ENCODE measurements around the gene ADAMTS9. TPM values are rescaled to one million over a fixed set of nuclear protein-coding genes. Genes with fewer than 3 reads are reported as not detected.
"Not testable (repeated sequence)": the region's sequence is repeated elsewhere in the genome, so short reads cannot be mapped to it uniquely, and the experiment has no call there.

Gene ADAMTS9
- polyA plus RNA-seq, 10 donors, result 68.5 to 126 (median 81.9) TPM

- DNase-seq, result peak; percentile 71 to 94 (median 89)
These were observed 139.5 kb downstream of the ADAMTS9 start for GRCh38 chr3:64548200-64548889.

GRCh38 chr3:64546856-64547255 lies 140.9 kb downstream of the ADAMTS9 start:
- no peak for DNase-seq

- not testable (repeated sequence) for DNase-seq
These were observed 142.6 kb downstream of the ADAMTS9 start for GRCh38 chr3:64545239-64545638.

- DNase-seq, result no peak
These were observed 146.0 kb downstream of the ADAMTS9 start for GRCh38 chr3:64541803-64542202.

- peak; percentile 84 to 96 (median 91) for DNase-seq
These were observed 148.2 kb downstream of the ADAMTS9 start for GRCh38 chr3:64539451-64540196.

GRCh38 chr3:64536166-64536565 lies 151.6 kb downstream of the ADAMTS9 start:
- no peak for DNase-seq

- peak; percentile 82 to 94 (median 91) for DNase-seq
These were observed 154.0 kb downstream of the ADAMTS9 start for GRCh38 chr3:64533617-64534317.

- peak; percentile 63 to 83 (median 74) for DNase-seq
These were observed 157.3 kb downstream of the ADAMTS9 start for GRCh38 chr3:64530434-64531049.

- DNase-seq, result no peak
These were observed 164.5 kb downstream of the ADAMTS9 start for GRCh38 chr3:64523324-64523723.

- no peak for DNase-seq
These were observed 167.5 kb downstream of the ADAMTS9 start for GRCh38 chr3:64520334-64520733.

- no peak for DNase-seq
These were observed 168.8 kb downstream of the ADAMTS9 start for GRCh38 chr3:64518950-64519349.

- no peak for DNase-seq
These were observed 169.3 kb downstream of the ADAMTS9 start for GRCh38 chr3:64518496-64518895.

- DNase-seq, result no peak
These were observed 172.9 kb downstream of the ADAMTS9 start for GRCh38 chr3:64514889-64515288.

- DNase-seq, result peak in 1 of 3 donors; percentile 49
These were observed 178.6 kb downstream of the ADAMTS9 start for GRCh38 chr3:64509206-64509605.

GRCh38 chr3:64508140-64508539 lies 179.7 kb downstream of the ADAMTS9 start:
- DNase-seq, result no peak

- no peak for DNase-seq
These were observed 181.5 kb downstream of the ADAMTS9 start for GRCh38 chr3:64506255-64506654.

GRCh38 chr3:64505419-64505818 lies 182.4 kb downstream of the ADAMTS9 start:
- DNase-seq, result no peak

- no peak for DNase-seq
These were observed 185.5 kb downstream of the ADAMTS9 start for GRCh38 chr3:64502284-64502683.

GRCh38 chr3:64501298-64501906 lies 186.4 kb downstream of the ADAMTS9 start:
- no peak for DNase-seq

GRCh38 chr3:64496786-64497490 lies 190.9 kb downstream of the ADAMTS9 start:
- no peak for DNase-seq

GRCh38 chr3:64495781-64496334 lies 191.9 kb downstream of the ADAMTS9 start:
- no peak for DNase-seq
